NCI-H128 (cell line): ENCODE data around the gene PAN3.

Experiments
- DNase-seq: peaks from one replicate; lab custom pipeline; 2025; ENCODE audit not compliant: unreplicated experiment; lab: John Stamatoyannopoulos, UW

Gene PAN3

DNA sequence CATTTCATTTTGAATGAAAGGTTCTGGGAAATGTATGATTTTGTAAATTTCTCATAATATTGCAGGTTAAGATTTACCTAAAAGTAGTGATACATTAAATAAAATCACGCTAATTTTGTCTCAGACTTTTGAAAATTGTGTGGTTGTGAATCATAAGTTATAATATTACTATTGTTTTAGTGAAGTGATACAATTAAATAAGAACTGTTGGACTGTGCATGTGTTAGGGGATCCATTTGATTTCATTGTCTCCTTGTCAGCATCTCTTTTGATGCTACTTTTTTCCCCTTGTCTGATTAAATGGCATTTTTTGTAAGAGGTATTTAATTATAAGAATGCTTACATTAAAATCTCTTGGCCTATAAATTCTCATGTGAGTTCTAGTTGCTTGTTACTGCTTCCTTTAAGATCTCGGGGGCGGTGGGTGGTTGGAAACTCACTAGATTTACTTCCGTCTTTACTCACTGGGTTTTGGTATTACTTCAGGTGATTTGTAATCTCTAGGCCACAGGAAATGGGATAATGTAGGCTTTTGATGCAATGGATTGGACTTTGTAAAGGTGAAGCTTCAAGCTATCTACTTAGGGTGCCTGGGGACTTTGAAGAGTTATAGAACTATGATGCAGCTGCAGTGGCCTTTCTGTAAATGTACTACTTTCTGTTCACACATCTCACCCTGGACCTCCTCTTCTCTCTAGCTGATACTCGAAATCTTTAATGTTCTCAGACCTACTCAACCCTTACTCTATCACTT is 66.5 kb downstream of the PAN3 start:
- DNase-seq, result no peak

DNA sequence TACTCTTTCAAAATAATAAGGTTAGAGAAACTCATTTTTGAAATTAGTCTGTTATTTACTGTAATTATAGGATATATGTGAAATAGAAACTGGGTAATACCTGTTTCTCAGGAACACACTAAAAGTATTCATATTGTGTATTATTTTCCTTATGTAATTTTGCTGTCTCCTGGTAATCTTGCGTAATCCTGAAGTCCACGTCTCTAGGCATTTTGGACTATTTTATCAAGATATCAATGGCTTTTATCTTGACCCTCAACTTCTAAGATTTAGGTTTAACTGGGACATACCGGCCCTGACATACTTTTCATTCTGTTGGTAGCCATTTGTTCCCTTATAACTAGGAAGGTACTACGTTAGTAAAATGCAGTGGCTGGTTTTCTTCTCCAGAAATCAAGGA is 80.3 kb downstream of the PAN3 start:
- DNase-seq, result no peak

DNA sequence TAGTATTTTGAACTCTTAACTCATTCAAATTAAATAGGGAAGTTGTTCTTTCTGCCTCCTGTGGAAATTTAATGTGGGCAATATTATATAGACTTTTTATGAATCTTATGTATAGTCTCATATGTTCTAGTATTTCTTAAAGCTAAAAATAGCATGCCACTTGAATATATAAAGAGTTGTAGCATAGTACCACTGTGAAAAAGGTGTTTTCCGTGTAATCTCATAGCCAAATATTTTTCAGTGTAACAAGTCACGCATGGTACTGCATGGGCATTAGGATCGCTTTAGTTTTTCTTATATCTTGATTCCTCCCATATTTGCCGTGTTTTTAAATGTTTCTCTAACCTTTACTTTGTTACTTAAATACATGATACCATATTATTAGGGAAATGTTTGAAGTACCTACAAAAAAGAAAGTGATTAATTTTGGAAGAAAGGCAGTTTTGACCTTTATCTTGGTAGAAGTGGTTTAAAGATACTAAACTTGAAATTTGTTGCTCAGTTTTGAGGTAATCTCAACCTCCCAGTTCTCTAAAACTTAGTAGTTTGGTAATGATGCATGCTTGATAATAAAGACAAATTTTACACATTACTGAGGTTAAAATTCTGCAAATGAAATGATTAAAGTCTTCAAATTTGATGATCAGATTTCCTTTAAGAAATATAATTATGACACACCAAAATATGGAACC is 81.2 kb downstream of the PAN3 start:
- DNase-seq, result no peak

DNA sequence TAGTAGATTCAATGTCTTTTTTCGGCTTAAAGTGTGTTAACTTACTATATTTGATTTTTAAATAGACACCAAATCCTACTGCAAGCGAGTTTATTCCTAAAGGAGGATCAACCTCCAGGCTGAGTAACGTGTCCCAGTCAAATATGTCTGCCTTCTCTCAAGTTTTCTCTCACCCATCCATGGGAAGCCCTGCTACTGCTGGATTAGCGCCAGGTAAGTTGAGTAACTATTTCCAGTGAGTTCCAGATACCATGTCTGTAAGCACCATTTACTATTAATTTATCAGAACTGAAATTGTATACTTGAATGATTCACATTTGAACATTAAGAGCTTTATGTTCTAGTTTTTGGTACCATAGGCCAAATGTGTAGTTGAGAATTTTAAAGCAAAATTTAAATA is 81.8 kb downstream of the PAN3 start:
- no peak for DNase-seq

DNA sequence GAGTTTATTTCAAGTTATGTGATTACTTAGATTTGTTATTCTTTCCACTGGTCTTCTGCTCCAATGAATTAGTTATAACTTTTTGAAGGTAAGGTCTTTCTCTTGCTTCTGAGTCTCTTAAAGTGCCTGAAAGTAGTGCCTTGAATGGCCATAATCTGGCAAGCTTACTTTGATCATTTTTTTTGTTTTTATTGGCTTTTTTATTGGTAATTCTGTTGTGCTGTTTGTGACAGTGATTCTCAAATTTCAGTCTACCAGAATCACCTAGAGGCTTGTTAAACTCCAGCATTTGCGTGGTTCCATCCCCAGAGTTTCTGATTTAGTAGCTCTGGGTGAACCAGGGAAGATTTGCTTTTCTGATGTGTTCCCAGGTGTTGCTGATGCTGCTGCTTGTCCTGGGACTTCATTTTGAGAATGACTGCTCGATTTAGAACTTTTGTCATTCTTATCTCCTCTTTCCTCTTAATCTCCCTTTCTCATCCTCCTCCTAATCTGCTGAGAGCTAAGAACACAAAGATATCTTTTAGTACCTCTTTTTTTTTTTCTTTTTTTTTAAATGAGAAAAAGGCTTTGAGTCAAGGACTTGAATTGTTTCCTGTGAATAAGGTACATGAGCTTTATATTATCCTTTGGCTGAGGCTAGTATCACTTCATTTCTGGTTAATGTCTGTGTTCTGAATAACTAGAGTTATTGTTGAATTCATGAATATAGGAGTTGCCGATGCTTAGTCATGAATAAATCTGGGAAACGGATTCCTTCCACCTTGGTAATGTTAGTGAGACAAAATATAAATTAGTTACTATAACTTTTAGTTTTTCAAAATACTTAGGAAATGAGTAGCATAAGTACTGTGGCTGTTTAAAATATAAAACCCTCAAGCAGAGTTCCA is 91.4 kb downstream of the PAN3 start:
- DNase-seq, result no peak

DNA sequence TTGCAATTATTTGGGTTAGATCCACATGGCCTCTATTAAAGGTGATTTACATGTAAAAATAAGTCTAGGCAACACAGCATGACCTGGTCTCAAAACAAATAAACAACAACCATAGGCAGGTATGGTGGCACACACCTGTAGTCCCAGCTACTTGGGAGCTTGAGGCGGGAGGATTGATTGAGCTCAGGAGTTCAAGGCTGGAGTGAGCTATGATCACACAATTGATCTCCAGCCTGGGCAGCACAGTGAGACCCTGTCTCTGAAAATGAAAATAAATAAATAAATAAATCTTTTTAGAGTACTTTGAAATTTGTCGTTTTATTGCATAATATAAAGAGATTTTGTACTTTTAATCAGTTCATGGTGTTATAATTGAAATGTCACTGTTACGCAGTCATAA is 93.3 kb downstream of the PAN3 start:
- no peak for DNase-seq

DNA sequence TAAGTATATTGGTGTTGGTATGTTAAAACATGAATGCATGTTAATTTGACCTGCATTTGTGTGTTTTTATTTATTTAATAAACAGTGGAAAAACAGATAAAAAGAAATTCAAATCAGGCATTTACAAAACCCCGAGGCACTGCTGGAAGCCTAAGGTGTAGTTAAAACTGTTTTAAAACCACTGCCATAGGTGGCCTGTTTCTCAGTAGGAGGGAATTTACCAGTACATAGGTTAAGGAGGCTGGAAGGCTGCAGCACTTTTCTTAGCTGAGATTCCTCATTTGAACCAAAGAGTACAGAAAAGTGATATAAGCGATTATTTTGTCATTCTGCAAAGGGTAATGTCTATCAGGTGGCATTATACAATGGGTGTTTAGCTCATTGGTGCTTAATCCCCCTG is 99.6 kb downstream of the PAN3 start:
- DNase-seq, result no peak

DNA sequence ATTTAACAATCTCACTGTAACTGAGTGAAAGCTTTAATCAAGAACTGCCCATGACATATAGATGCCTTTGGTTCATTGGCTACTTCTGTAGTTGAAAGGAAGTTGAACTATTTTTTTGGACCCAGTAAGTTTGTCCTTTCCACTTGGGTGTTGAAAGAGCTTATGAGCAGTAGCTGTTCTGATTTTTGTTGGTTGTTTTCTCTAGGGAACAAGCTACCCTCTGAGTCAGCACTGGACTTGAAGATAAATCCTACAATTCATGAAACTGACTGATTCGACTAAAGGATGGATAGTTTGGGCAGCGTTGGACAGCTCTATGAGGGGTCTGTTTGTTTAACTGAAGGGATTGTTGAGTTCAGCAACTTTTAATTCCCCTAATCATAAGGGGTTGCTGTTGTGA is 101.0 kb downstream of the PAN3 start:
- DNase-seq, result no peak

DNA sequence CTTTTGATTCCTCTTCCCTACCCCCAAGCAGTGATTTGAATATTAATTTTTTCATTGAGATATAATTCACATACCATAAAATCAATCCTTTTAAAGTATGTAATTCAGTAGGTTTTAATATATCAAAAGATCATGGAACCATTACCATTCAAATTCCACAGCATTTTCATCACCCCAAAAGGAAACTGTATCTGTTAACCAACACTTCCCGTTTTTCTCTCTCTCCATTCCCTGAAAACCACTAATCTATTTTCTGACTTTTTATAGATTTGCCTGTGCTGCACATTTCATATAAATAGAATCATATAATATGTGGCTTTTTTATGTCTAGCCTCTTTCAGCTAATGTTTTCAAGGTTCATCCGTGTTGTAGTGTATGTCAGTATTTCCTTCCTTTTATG is 107.1 kb downstream of the PAN3 start:
- DNase-seq, result no peak

DNA sequence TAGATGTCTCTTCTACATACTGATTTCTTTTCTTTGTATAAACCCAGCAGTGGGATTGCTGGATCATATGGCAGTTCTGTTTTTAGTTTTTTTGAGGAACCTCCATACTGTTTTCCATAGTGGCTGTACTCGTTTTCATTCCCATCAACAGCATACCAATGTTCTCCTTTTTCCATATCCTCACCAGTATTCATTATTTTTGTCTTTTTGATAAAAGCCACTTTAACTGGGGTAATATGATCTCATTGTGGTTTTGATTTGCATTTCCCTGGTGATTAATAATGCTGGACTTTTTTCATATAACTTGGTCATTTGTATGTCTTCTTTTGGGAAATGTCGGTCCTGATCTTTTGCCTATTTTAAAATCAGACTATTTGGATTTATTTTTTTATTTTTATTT is 108.5 kb downstream of the PAN3 start:
- no peak for DNase-seq

DNA sequence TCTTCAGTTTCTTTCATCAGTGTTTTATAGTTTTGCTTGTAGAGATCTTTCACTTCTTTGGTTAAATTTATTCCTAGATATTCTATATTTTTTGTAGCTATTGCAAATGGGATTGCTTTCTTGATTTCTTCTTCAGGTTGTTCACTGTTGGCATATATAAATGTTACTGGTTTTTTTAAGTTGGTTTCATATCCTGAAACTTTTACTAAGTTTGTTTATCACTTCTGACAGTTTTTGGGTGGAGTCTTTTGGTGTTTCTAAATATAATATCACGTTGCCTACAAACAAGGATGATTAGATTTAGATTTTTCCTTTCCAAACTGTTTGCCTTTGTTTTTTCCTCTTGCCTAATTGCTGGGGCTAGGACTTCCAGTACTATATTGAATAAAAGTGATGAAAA is 109.7 kb downstream of the PAN3 start:
- no peak for DNase-seq

DNA sequence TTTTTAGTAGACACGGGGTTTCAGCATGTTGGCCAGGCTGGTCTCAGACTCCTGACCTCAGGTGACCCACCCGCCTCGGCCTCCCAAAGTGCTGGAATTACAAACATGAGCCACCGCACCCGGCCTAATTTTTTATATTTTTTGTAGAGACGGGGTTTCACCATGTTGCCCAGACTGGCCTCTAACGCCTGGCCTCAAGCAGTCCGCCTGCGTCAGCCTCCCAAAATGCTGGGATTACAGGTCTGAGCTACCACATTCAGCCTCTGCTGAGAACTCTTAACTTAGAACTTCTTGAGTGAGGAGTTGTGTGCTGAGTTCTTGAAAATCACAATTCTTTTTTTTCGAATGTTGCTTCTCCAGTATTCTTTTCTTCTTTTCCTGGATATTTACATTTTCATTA is 112.2 kb downstream of the PAN3 start:
- no peak for DNase-seq

DNA sequence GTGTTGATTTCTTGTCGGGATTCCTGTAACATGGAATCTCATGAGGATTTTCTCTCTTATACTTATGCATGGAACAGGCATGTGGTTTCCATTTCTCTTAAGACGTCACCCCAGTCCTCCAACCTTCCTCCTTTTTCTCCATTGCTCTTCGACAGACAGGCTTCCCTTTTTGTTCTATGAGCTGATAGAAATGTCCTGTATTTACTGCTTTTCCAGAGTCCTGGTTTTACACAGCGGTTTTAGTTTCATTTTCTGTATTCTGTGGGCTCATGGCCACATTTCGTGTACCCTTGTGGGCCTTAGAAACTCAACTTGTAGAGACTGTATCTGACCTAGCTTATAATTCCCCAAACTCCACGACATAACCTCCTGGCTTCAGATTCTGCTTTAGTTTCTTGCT is 113.1 kb downstream of the PAN3 start:
- no peak for DNase-seq

DNA sequence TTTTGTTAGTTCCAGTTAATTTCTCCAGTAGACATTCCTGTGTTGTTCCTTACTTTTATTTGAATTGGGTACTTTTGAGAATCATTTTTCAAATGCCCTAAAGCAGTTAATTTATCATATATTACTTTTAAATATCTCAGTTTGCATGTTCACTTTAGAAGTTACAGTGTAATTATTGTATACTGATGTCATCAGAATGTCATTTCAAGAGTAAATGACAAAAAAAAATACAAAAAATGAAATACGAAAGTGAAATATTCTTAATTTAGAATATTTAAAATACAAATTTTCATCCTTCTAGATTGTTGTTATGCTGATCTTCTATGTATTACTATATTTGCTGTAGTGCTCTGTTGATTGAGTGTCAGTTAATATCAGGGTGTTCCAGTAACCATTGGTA is 114.2 kb downstream of the PAN3 start:
- no peak for DNase-seq

DNA sequence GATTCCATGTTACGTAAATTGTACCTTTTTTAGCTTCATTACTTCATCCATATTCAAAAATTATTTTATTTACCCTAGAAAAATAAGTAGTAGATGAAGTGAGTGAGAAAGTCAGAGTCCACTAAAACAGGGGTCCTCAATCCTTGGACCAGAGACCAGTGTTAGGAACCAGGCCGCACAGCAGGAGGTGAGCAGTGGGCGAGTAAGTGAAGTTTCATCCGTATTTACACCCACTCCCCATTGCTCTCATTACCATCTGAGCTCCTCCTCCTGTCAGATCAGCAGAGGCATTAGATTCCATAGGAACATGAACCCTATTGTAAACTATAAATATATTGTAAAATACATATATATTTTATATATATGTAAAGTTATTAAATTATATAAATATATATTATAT is 119.0 kb downstream of the PAN3 start:
- DNase-seq, result no peak

DNA sequence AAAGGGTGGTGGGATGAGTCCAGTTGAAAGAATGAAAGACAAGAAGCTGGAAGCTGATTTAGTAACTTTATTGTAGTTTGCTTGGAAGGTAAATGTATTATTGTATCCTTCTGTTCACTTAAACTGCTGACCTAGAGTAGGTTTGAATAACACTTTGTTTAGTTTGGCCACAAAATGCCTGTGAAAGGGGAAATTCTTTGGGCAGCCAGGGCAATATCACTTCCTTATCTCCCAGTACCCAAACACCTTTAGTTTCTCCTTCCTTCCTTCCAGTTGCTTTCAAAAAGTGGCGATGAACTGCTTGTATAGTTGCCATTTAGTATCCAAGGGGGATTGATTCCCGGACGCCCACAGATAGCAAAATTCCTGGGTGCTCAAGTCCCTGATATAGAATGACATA is 120.1 kb downstream of the PAN3 start:
- no peak for DNase-seq

DNA sequence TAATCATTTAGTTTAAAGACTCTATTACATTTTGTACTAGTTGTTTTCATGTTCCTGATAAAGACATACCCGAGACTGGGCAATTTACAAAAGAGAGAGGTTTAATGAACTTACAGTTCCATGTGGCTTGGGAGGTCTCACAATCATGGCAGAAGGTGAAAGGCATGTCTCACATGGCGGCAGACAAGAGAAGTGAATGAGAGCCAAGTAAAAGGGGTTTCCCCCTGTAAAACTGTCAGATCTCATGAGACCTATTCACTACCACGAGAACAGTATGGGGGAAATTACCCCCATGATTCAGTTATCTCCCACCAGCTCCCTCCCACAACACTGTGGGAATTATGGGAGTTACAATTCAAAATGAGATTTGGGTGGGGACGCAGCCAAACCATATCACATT is 129.2 kb downstream of the PAN3 start:
- no peak for DNase-seq

DNA sequence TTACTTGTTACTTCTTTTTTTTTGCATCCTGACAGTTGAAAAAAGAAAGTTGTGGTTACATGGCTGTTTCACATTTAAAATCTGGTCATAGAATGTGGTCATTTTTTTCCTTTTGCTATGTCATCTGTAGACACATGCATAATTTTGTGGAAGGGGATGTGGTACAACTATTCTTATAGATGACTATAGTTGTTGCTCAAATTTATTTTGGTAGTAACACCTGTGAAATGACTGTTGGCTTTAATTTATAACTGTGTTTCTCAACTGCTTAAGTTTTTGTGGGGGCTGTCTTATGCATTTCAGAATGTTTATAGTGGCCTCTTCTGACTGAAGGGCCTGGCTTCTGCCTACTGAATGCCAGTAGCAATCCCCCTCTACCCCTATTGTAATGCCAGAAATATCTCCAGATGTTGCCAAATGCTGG is 130.5 kb downstream of the PAN3 start:
- no peak for DNase-seq

DNA sequence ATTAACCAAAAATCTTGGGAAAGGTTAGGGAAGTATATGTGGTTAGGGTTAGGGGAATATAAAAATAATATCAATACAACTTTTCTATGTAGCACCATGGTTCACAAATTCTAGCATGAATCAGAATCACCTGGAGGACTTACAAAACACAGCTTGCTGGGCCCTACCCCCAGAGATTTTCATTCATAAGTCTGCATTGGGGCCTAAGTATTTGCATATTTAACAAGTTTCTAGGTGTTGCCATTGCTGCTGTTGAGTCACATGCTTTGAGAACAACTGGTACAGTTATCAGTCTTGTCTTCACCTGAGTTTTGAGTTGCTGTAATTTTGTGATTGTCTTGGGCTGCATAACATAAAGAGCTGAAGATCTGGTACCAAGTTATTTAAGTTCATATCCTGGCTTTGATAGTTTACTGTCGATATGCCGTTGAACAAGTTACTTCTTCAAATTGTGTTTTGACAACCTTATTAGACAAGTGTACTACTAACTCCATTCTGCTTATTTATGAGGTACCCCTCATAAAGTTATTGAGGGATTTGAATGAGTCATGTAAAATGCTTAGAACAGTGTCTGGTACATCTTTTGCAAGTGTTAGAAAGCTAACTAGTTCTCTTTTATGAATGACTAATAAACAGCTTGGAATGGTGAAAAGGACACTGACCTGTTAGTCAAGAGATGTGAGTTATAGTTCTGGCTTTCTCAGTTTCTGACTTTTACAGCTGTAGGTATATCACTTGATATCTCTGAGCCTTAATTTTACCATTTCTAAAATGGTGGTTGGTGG is 132.9 kb downstream of the PAN3 start:
- DNase-seq, result no peak

DNA sequence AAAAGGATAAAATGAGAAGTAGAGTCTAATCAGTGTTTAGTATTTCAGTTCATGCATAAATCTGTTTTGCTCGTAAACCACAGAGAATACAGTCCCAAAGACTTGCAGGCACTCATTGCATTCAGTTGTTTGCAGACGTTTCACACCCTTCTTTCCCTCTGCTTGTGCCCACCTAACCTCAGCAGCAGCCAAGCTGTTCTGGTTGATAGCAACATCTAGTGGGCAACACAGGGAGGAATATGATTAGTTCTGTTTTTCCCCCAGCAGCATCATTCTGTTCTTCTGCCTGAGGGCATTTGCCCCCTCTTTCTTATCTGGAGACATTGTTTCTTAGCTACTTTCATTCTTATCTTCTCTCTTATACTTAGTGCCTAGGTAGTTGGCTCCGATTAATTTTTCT is 135.6 kb downstream of the PAN3 start:
- DNase-seq, result no peak

DNA sequence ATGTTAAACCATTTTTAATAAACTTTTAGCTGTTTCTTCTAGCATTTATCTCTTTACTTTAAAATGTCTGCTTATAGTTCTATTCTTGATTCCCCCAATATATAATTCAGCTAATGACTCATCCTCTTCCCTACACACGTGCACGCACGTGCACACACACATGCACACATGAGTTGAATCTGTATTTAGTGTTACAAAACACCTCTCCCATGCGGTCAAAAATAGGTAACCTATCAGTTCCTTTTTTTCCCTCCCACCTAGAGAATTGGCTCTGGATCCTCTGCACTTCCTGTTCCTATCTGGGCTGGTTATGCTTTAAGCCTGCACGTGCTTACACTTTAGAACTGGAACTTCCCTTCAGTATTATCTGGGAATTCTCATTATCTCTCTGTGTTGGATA is 144.1 kb downstream of the PAN3 start:
- DNase-seq, result no peak
